ENCODE data around the gene CACNA1D.
"Not testable (repeated sequence)": the region's sequence is repeated elsewhere in the genome, so short reads cannot be mapped to it uniquely, and the experiment has no call there.

Gene CACNA1D

GRCh38 chr3:53493963-53494791 lies at the start of gene CACNA1D:
Gene CACNA1D (plus strand): TSS chr3:53494611. CDS start chr3:53495167, 556 bp downstream.
- no peak for DNase-seq (ENCODE audit: low read depth in 2 of 2)

- no peak for DNase-seq (ENCODE audit: low read depth in 2 of 2)
Measured at GRCh38 chr3:53457068-53457467, 37.3 kb upstream of the CACNA1D start.

- no peak for DNase-seq (ENCODE audit: low read depth in 2 of 2)
Measured at GRCh38 chr3:53460326-53460725, 34.1 kb upstream of the CACNA1D start.

- no peak for DNase-seq (ENCODE audit: low read depth in 2 of 2)
Measured at GRCh38 chr3:53464424-53464823, 30.0 kb upstream of the CACNA1D start.

- DNase-seq (ENCODE audit: low read depth in 2 of 2) = not testable (repeated sequence)
Measured at GRCh38 chr3:53469758-53470157, 24.7 kb upstream of the CACNA1D start.

GRCh38 chr3:53473422-53473821 lies 21.0 kb upstream of the CACNA1D start:
- DNase-seq (ENCODE audit: low read depth in 2 of 2) = no peak

- DNase-seq (ENCODE audit: low read depth in 2 of 2) = not testable (repeated sequence)
Measured at GRCh38 chr3:53476372-53476771, 18.0 kb upstream of the CACNA1D start.

GRCh38 chr3:53477689-53478088 lies 16.7 kb upstream of the CACNA1D start:
- not testable (repeated sequence) for DNase-seq (ENCODE audit: low read depth in 2 of 2)

GRCh38 chr3:53478166-53478830 lies 16.1 kb upstream of the CACNA1D start:
- DNase-seq (ENCODE audit: low read depth in 2 of 2) = no peak

GRCh38 chr3:53478921-53479664 lies 15.3 kb upstream of the CACNA1D start:
- DNase-seq (ENCODE audit: low read depth in 2 of 2) = no peak

- no peak for DNase-seq (ENCODE audit: low read depth in 2 of 2)
Measured at GRCh38 chr3:53482227-53482626, 12.2 kb upstream of the CACNA1D start.

GRCh38 chr3:53483821-53484220 lies 10.6 kb upstream of the CACNA1D start:
- no peak for DNase-seq (ENCODE audit: low read depth in 2 of 2)

- no peak for DNase-seq (ENCODE audit: low read depth in 2 of 2)
Measured at GRCh38 chr3:53484984-53485383, 9.4 kb upstream of the CACNA1D start.

GRCh38 chr3:53485675-53486403 lies 8.6 kb upstream of the CACNA1D start:
- no peak for DNase-seq (ENCODE audit: low read depth in 2 of 2)

GRCh38 chr3:53486961-53487654 lies 7.3 kb upstream of the CACNA1D start:
- DNase-seq (ENCODE audit: low read depth in 2 of 2) = no peak

- no peak for DNase-seq (ENCODE audit: low read depth in 2 of 2)
Measured at GRCh38 chr3:53489386-53489785, 5.0 kb upstream of the CACNA1D start.

GRCh38 chr3:53489787-53490458 lies 4.5 kb upstream of the CACNA1D start:
- no peak for DNase-seq (ENCODE audit: low read depth in 2 of 2)

- no peak for DNase-seq (ENCODE audit: low read depth in 2 of 2)
Measured at GRCh38 chr3:53490459-53490968, 3.9 kb upstream of the CACNA1D start.

GRCh38 chr3:53491276-53491675 lies 3.1 kb upstream of the CACNA1D start:
- no peak for DNase-seq (ENCODE audit: low read depth in 2 of 2)

GRCh38 chr3:53493595-53493962 lies 832 bp upstream of the CACNA1D start:
- no peak for DNase-seq (ENCODE audit: low read depth in 2 of 2)
